ENCODE data around the gene BABAM2. TPM values are rescaled to one million over a fixed set of nuclear protein-coding genes. Genes with fewer than 3 reads are reported as not detected.

Gene BABAM2
- total and polyA plus RNA-seq, 9 of the 15 experiments (the other 6 are each of a cell fraction or from before 2014, with no cell fraction given) = 10.9 to 37.4 (median 25.6) TPM

DNA sequence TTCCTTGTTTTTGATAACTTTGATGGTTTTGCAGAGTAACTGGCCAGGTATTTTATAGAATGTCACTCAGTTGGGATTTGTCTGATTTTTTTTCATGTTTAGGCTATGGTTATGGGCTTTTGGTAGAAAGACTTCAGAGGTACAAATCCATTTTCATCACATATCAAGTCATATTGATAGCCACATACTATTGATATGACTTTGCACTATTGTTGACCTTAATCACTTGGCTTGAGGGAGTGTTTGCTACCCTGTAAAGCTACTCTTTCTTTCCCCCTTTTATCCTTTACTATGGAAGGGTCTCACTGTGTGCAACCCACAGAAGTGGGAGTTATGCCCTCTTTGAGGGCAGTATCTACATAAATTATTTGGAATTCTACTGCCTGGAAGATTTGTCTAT, 109.8 kb downstream of the BABAM2 start:
- FAIRE-seq (no peak), DNase-seq (ENCODE audit: extremely low read depth in 1 of 4, low spot score in 3 of 4) (no peak), ATAC-seq (no peak)
- Histone ChIP-seq H3K36me3 (ENCODE audit: control insufficient read depth, insufficient read depth, low read length) (no peaks in the 10 kb centered on the region), H3K27me3 (ENCODE audit: control insufficient read depth in 2 of 2, insufficient read depth in 2 of 2, low read length in 2 of 2) (no peaks in the 10 kb centered on the region; a peak in 1 of 5 replicates), H3K79me2 (ENCODE audit: control insufficient read depth, insufficient read depth, low read length) (no peaks in the 10 kb centered on the region), H3K27ac (ENCODE audit: extremely low read depth, low read depth, low read length) (no peak overlapping the region), H3K9me3 (replicated peaks; ENCODE audit: control insufficient read depth, insufficient read depth, low read depth, low read length) (no peaks in the 10 kb centered on the region), H3K4me3 (no peak overlapping the region), H2AFZ (ENCODE audit: low read depth, low read length) (no peak overlapping the region), H3K4me1 (replicated peaks in 1 of 2; ENCODE audit: control insufficient read depth in 2 of 2, insufficient read depth in 2 of 2, low read length in 2 of 2) (peaks cover 0 to 16% of the 10 kb centered on the region in 2 experiments; a peak in 2 of 5 replicates), H3K9me1 (ENCODE audit: control insufficient read depth, insufficient read depth, low read length) (no peaks in the 10 kb centered on the region), H3K9ac (ENCODE audit: insufficient read depth in 1 of 2, low read depth in 2 of 2, low read length in 2 of 2) (no peak overlapping the region), H3K4me2 (ENCODE audit: insufficient read depth, low read length) (no peak overlapping the region), H4K20me1 (replicated peaks; ENCODE audit: control insufficient read depth, insufficient read depth, low read length) (no peaks in the 10 kb centered on the region)
- BruUV-seq (replicated peaks) = no TSS peak
- ChIA-PET CTCF (ENCODE audit: low intra/inter-chr PET ratio) (no interaction called here), POLR2A (interaction anchor here (0.6 kb wide), 1 partner anchor 130 kb away, joined by 3 read pairs; no protein-coding TSS in a partner anchor)
- TF ChIP-seq, protein P1, sequence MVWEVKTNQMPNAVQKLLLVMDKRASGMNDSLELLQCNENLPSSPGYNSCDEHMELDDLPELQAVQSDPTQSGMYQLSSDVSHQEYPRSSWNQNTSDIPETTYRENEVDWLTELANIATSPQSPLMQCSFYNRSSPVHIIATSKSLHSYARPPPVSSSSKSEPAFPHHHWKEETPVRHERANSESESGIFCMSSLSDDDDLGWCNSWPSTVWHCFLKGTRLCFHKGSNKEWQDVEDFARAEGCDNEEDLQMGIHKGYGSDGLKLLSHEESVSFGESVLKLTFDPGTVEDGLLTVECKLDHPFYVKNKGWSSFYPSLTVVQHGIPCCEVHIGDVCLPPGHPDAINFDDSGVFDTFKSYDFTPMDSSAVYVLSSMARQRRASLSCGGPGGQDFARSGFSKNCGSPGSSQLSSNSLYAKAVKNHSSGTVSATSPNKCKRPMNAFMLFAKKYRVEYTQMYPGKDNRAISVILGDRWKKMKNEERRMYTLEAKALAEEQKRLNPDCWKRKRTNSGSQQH (CRISPR knock-in tag; IDR thresholded peaks at IDR 0.05) = no peak
- TF ChIP-seq, protein P2, sequence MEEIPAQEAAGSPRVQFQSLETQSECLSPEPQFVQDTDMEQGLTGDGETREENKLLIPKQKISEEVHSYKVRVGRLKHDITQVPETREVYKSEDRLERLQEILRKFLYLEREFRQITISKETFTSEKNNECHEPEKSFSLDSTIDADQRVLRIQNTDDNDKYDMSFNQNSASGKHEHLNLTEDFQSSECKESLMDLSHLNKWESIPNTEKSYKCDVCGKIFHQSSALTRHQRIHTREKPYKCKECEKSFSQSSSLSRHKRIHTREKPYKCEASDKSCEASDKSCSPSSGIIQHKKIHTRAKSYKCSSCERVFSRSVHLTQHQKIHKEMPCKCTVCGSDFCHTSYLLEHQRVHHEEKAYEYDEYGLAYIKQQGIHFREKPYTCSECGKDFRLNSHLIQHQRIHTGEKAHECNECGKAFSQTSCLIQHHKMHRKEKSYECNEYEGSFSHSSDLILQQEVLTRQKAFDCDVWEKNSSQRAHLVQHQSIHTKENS (CRISPR knock-in tag; IDR thresholded peaks at IDR 0.05) = no peak
- TF ChIP-seq, protein P3, sequence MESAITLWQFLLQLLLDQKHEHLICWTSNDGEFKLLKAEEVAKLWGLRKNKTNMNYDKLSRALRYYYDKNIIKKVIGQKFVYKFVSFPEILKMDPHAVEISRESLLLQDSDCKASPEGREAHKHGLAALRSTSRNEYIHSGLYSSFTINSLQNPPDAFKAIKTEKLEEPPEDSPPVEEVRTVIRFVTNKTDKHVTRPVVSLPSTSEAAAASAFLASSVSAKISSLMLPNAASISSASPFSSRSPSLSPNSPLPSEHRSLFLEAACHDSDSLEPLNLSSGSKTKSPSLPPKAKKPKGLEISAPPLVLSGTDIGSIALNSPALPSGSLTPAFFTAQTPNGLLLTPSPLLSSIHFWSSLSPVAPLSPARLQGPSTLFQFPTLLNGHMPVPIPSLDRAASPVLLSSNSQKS (CRISPR knock-in tag; IDR thresholded peaks at IDR 0.05) = no peak
- no peak for TF ChIP-seq MCM7 (IDR thresholded peaks at IDR 0.05)
- no peak for TF ChIP-seq ZNF133 (CRISPR knock-in tag; IDR thresholded peaks at IDR 0.05)
- intact Hi-C loops (cut with micrococcal nuclease) (no loop called here), in situ Hi-C loops (cut with MboI) (no loop called here)
